Bone marrow (tissue), 2 donors: Measurements from ENCODE around the gene CDC42EP4.
"Not testable (repeated sequence)": the region's sequence is repeated elsewhere in the genome, so short reads cannot be mapped to it uniquely, and the experiment has no call there.

Experiments
- DNase-seq, 2 donors: peaks; one replicate each; lab custom pipeline; 2025; lab: John Stamatoyannopoulos, UW

The CDC42EP4 gene

DNA sequence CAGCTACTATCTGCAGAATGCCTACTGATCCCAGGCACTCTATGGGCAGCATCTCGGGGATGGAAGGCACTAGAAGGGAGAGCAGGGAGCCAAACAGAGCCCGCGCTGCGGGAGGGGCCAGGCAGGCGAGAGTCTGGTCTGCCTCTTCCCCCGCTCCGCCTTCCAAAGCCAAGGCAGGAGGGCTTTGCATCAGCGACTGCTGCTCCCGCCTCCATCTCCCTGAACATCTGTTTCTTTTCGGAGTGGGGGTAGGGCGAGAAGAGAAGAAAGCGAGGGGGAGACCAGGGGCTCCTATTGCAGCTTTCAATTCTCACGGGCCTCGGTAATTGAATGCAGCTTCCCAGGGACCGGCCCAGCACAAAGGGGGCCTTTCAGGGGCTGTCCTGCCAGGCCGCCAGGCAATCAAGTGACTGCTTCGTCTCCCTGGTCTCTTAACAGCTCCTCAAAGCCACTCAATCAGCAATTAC is 31.4 kb upstream of the CDC42EP4 start:
- DNase-seq: no peak

DNA sequence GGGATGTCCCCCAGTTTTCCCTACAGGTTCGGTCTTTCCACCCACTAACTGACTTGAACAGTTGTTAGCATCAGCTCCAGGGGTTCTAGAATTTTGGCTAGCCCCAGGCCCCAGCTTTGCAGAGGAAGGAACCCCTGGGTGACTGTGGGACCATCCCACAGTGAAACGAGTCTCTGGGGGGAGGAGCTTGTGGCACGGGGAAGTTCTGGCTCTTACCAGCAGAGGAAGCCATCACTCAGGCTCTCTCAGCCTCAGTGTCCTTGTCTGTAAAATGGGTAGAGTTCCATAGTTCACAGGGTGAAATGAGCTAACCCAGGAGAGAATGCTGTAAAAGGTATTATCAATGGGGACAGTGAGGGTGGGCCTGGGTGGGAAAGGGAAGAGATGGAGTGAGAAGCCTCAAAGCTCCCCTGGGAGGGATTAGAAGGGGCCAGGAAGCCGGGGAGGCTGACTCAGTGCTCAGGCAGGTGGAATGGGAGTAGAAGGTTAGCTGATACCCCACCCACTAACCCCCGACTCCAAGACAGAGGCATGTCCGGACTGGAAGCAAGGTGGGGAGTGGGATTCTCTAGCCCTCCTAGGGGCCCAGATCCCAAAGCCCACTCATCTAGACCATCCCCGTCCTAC is 30.9 kb upstream of the CDC42EP4 start:
- no peak for DNase-seq

DNA sequence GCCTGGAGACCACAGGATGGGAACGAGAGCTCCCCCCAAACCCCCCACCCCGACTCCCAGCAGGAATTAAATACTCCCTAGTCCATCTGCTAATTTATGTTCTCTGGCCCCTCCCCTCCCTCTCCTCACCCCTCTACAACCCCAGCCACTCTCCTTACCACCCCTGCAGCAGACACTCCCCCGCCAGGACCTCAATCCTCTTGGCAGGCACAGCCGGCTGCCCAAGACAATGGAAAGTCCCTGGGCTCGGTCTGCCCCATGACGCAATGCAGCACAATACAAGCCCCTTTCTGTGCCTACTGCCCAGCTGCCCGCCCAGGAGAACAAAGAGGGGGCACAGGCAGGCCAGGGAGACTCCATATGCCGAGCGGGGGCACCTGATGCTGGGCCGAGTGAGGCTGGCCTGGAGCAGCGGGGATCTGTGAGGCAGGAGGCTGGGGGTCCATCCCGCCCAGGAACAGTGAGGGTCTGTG is 30.3 kb upstream of the CDC42EP4 start:
- DNase-seq: no peak

DNA sequence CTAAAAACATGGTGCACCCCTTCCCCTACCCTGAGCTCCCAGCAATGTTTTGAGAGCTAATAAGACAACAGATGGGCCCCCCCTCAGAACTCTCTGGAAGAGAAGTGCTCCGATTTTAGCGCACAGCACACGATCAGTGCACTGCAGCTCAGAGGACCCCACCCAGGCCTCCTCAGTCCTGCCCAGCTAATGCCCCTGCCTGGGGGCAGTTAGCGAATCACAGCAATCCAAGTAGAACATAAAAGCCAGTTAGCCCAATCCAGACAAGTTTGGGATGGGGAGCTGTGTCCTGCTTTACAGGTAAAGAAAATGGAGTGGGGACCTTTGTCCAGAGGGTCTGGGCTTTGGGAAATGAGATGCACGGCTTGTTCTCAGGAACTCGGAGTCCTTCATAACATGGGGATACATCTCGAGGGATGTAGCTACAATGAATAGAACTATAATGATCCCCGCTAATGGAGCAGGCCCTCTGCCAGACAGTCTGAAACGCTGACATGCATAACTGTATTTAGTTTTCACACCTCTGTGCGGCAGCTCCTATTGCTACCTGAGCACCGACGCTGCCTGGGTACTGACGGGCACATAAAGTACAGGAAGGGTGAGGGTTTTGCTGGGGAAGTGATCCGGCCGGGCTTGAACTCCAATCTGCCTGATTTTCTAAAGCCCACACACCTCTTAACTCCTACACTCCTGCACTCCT is 29.7 kb upstream of the CDC42EP4 start:
- DNase-seq: no peak

DNA sequence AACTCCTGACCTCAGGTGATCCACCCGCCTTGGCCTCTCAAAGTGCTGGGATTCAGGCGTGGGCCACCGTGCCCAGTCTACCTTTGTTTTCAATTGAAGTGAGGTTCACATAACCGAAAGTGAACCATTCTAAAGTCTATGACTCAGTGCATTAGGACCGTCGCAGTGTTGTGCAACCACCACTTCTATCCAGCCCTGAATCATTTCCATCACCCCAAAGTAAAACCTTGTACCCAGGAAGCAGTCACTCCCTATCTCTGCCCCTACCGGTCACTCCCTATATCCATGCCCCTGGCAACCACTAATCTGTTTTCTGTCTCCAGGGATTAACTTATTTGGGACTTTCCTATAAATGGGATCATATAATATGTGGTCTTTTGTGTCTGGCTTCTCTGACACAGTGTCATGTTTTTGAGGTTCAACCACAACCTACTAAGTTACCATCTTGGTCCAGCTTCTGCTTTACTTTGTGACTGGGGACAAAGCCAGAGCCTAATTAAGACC is 28.3 kb upstream of the CDC42EP4 start:
- DNase-seq: peak; percentile 4 to 13

DNA sequence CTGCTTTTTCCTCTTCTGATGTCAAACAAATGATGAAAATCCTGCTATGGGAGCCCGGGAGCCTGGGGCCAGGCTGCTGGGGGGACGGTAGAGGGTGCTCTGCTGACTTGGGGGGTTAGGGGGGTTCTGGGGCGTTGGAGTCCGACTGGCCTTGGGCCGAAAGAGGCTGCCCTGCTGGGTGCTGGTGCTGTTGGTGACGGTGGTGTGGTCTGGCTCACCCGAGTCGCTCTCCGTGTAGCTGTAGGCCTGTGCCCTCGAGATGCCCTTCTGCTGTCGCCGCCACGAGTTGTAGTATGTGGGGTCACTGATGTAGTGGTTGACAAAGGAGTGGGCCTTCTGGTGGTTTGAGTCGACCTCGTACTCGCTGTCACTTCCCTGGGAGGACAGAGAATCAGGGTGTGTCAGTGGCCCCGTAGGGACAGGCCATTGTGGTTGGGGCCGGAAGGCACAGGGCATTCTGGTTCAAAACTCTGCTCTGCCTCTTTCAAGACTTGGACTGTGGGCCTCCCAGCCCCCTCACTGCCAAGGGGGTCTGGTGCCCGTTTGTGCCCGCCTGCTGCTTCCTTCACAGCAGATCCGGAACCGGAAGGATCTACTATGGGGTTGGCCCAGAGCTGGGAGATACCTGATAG is 26.9 kb upstream of the CDC42EP4 start:
- DNase-seq: no peak

DNA sequence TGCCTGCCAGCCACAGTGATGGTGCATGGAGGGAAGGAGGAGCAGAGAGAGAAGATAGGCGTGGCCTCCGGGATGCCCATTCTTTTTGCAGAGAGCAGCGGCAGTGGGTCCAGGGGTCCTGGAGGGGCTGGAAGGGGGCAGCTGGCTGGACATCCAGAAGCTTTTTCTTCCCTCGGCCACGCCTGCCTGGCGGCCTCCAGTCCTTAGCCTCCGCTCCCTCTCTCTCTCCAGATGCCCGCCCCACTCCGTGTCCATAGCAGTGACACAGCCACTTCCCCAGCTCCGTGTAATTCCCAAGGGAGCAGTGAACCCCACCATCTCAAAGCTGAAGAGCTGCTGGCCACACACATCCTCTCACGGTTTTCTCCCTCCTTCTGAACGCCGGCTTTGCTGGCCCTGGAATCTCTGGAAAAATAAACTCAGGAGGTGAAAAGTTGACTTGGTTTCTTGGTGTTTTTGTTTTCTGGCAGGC is 26.3 kb upstream of the CDC42EP4 start:
- no peak for DNase-seq

DNA sequence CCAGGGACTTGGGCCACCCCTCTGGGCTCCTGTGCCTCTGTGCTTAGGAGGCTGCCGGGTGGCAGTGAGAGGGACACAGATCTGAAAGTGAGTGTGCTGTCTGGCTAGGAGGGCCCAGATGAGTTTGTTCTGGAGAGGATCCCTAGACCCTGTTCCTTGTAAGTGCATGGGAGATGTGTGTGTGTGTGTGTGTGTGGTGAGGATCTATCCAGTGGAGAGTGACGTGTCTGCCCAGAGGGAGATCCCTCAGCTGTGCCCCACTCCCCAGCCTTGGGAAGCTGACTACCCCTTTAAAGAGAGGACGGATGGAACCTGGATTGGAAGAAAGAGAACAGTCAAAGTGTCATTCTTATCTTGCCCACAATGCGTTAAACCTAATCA is 25.5 kb upstream of the CDC42EP4 start:
- no peak for DNase-seq

DNA sequence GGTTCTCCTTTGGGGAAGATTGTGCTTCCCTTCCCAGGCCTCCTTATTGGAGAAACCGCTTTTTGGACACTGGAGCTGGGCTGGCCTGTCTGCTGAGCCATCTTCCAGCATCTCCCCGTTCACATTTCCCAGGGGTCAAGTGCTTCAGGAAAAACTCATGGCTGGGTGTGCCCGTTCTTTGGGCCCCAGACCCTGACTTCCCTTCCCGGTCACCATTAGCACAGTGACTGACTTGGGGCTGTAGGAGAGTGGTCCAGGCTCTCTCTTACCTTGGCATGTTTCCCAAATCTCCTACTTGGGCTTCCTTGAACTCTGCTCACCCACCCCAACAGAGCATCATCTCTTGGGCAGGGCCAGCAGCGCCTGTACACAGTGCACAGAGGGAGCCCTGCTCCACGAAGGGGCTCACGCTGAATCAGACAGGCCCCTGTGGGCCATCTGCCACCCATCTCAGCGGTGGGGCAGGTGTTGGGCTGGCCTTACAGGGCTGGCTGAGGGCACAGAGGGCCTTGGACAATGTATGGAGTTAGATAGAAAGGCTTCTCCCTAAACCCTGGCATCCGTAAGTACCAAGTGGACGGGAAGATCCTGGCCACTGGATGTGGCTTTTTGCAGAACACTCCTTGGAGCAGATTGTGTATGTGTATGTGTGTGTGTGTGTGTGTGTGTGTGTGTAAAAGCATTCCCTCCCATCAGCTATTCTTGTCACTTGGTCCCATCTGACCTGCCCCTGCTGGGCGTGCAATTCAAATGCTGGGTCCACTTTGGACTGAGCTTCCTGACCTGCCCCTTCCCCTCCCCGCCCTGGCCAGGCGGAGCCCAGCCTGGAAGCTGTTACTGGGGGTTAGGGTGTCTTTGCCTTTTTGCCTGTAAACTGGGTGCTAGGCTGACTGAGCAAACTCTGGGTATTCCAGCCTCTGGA is 24.9 kb upstream of the CDC42EP4 start:
- no peak for DNase-seq

DNA sequence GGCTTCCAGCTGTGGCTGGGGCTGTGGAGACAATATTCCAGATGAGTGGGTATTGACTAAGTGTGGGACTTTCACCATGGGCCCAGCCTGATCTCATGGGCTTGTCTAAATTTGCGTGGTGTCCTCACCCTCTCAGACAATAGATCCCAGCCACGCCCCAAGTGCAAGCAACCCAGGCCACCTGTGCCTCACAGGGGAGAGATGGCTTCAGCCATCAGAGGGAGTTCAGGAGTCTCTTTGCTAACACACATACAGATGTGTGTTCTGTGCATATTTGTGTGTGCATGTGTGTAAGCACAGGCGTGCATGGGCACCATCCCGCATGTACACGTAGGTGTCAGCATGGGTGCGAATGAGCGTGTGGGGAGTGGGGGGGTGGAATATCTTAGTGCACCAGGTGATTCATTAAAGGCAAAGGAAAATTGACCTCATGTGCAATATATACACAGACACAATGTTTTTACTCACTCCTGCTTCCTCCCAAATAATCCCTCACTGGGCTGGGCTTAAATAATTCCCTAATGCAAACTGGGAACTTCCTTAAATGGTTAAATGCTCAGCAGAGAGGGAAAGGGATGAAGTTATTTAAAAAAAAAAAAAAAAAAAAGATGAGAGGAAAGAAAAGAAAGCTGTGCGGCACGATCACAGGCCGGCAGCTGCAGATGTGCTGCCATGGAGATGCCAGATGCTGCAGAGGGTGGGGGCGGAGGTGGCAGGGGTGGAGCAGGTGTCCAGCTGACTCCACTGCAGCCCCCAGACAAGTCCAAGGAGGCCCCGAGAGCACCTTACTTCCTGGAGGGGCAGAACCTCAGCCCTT is 24.0 kb upstream of the CDC42EP4 start:
- DNase-seq: no peak

DNA sequence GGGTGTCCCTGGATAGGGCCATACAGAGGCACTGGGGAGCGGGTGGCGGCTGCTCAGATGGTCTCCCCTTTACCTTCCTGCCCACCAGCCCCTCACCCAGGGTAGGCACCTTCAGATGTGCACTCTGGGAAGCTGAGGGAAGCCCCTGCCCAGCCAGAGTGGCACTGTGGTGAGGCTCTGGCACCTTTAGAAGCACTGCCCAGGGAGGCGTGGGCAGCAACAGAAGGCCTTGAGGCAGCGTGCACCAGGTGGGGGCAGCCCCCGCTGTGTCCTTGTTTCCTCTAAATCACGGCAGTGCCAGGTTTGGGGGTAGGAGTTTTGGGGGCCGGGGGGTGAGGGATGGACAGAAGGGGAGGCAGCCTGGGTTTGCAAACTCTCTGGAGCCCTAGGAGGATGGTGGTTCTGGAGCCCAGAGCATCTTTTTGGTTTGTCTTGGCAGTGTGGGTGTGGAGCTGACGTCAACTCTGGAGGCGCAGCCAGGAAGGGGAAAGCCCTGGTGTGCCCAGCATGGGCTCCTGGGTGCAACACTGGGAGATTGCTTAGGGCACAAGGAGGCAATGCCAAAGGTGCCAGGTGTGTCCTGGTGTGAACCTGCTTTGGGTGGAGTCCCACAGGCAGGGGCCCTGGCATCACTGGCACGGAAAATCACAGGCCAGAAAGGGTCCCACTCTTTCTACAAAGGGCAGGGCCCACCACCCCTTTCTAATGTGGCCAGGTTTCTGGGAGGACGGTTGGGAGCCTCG is 23.1 kb upstream of the CDC42EP4 start:
- no peak for DNase-seq

DNA sequence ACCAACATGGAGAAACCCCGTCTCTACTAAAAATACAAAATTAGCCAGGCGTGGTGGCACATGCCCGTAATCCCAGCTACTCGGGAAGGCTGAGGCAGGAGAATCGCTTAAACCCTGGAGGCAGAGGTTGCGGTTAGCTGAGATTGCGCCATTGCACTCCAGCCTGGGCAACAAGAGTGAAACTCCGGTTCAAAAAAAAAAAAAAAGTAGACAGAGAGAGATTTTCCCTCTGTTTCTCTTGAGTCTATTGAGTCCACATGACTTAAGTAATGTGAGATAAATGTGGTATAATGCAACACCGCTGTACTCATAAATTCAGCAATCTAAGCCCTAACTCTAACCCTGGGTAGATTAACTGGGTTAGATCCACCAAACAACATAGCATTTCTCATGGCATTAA is 21.6 kb upstream of the CDC42EP4 start:
- DNase-seq: not testable (repeated sequence)

DNA sequence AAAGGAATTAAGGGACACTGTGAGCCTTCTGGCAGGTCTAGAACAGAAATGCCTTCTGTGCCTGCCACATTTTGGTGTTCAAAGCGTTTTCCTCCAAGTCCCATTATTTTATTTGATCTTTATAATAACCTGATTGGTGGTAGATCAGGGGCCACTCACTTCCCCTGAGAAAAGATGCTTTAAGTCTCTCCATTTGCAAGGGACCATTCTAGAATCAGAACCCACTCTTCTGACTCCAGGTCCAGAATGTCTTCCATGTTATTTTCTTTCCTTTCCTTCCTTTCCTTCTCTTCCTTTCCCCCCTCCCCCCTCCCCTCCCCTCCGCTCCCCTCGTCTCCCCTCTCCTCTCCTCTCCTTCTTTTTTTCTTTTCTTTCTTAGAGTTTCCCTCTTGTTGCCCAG is 19.3 kb upstream of the CDC42EP4 start:
- no peak for DNase-seq

DNA sequence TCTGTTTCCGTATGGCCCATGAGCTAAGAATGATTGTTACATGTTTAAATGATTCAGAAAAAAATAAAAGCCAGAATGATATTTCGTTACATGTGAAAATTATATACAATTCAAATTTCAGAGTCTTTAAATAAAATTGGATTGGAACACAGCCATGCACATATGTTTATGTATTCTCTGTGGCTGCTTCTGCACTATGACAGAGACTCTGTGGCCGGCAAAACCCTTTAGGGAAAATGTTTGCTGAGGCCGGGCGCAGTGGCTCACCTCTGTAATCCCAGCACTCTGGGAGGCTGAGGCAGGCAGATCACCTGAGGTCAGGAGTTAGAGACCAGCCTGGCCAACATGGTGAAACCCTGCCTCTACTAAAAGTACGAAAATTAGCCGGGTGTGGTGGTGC is 15.9 kb upstream of the CDC42EP4 start:
- DNase-seq: no peak

DNA sequence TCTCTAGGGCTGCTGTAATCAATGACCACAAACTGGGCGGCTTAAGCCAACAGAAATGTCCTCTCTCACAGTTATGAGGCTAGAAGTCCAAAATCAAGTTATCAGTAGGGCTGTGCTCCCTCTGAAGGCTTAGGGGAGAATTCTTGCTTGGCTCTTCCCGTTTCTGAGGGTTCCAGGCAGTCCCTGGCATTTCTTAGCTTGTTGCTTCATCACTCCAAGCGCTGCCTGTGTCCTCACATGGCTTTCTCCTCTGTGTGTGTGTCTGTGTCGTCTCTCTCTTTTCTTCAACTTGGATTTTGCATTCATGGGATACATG is 13.7 kb upstream of the CDC42EP4 start:
- DNase-seq: no peak

DNA sequence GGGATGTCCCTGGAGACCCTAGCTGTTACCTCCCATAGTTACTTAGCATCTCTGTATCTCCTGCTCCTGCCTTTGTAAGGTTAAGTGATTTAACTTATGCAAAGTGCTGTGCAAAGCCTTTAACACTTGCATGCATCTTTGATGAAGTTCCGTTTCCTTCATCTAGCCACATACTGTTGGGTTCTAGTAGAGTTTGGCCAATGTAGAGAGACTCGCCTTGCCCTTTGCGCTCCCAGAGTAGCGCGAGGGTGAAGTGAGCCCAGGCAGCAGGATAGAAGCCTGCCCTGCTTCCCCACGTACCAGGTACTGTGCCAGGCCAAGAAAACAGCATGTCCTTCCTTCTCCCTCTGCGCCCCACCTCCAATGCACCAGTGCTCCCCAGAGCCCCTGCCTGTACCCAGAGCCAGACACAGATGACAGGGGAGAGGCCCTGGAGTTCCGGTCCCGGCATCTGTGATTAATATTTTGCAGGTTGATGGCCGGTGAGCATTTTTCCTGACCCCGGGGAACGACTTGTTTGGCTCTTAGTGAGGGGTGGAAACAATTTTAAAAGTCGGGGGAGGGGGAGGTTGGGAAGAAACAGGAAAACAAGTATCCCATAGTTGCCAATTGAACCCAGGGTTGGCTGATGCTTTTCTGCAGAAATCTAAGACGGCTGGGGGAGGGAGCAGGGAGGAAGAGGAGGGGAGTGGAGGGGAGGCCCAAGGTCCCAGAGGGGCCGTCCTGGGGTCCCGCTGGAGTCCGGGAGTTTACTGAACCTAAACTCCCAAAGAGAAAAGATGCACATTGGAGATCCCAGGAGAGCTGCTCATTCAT is 13.1 kb upstream of the CDC42EP4 start:
- DNase-seq: no peak

DNA sequence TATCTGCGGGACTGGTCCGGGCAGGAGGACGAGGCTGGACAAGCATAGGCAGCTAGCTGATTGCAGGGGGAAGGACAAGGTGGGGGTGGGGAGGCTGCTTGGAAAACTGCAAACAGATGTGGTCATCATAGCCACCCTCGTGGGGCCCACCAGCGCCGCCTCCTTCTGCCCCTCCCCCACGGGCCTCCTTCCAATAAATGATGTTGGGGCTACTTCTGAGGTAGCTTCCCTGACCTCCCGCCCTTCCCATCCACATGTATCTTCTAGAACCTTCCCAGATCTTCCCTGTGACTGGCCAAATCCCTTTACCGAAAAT is 12.3 kb upstream of the CDC42EP4 start:
- DNase-seq: no peak

DNA sequence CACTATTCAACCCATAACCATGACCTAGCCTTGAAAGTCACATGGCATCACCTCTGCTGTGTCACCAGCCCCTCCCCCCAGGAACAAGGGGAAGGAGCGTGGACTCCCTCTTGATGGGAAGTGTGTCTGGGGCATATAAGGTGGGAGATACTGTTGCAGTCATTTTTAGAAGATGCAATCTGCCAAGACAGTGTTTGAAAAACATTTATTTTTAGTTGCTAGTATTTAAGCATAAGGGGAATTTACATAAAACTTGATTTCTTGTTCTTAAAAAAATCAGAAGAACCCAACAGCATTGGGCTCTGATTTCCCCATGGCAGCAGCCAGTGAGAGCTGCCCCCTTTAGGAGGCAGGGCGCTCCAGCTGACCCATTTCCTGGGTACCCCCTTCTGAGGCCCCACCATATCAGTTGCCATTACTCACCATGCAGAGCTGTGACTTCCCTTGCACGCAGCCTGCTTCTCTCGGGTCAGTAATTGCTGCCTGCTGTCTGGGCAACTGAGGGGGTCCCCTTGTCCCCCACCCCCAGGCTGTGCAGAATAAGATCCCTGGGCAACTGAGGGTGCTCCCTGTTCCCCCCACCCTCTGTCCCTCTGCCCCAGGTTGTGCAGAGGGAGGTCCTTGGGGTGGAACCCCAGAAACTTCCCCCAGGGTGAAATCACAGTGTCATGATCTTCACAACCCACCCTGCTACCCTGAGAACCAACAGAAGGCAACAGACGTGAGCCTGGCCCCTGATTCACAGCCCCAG is 11.8 kb upstream of the CDC42EP4 start:
- DNase-seq: no peak
